GDM1 (cell line): ENCODE results near the gene TMEM201.

Experiments
- DNase-seq: peaks from one replicate; lab custom pipeline; 2025; lab: John Stamatoyannopoulos, UW

Gene TMEM201

GRCh38 chr1:9600861-9601834 is 12.4 kb downstream of the TMEM201 start:
- DNase-seq, result no peak

GRCh38 chr1:9601942-9602793 is 13.5 kb downstream of the TMEM201 start:
- no peak for DNase-seq

GRCh38 chr1:9602794-9603167 is 14.1 kb downstream of the TMEM201 start:
- DNase-seq, result no peak

- DNase-seq, result no peak
Measured at GRCh38 chr1:9603307-9603706, 14.6 kb downstream of the TMEM201 start.

- no peak for DNase-seq
Measured at GRCh38 chr1:9603766-9604753, 15.3 kb downstream of the TMEM201 start.

- DNase-seq, result no peak
Measured at GRCh38 chr1:9604836-9605235, 16.1 kb downstream of the TMEM201 start.

GRCh38 chr1:9605946-9606455 is 17.3 kb downstream of the TMEM201 start:
- DNase-seq, result no peak

- DNase-seq, result no peak
Measured at GRCh38 chr1:9606458-9606857, 17.7 kb downstream of the TMEM201 start.

GRCh38 chr1:9606948-9607347 is 18.2 kb downstream of the TMEM201 start:
- no peak for DNase-seq

GRCh38 chr1:9607352-9607751 is 18.6 kb downstream of the TMEM201 start:
- DNase-seq, result no peak

- DNase-seq, result no peak
Measured at GRCh38 chr1:9609998-9610397, 21.3 kb downstream of the TMEM201 start.

GRCh38 chr1:9610548-9610947 is 21.8 kb downstream of the TMEM201 start:
- DNase-seq, result no peak

- DNase-seq, result no peak
Measured at GRCh38 chr1:9611716-9612115, 23.0 kb downstream of the TMEM201 start.

GRCh38 chr1:9612162-9612845 is 23.6 kb downstream of the TMEM201 start:
- no peak for DNase-seq

- DNase-seq, result no peak
Measured at GRCh38 chr1:9612871-9613624, 24.3 kb downstream of the TMEM201 start.

- DNase-seq, result no peak
Measured at GRCh38 chr1:9613625-9614299, 25.1 kb downstream of the TMEM201 start.

GRCh38 chr1:9615316-9616063 is 26.8 kb downstream of the TMEM201 start:
- no peak for DNase-seq

GRCh38 chr1:9618909-9619679 is 30.4 kb downstream of the TMEM201 start:
- no peak for DNase-seq
